ENCODE measurements around the gene SEZ6L2. TPM values are rescaled to one million over a fixed set of nuclear protein-coding genes. Genes with fewer than 3 reads are reported as not detected.
A peak's percentile ranks its signal among the peaks of the same experiment; 100 is the strongest.

SEZ6L2 gene
- total and polyA plus RNA-seq, 2 of the 8 experiments (the other 6 are each of a cell fraction or from before 2014, with no cell fraction given) = 43.5 to 47.7 TPM

GRCh38 chr16:29876217-29876593 is 23.1 kb downstream of the SEZ6L2 start:
- Histone ChIP-seq H3K27ac (ENCODE audit: low read depth, low read length) (no peak overlapping the region), H3K79me2 (ENCODE audit: control insufficient read depth in 1 of 2, insufficient read depth in 2 of 2, low read length in 2 of 2) (no peaks in the 10 kb centered on the region; a peak in 1 of 4 replicates), H3K23me2 (ENCODE audit: low read depth, low read length) (peaks cover 7% of the 10 kb centered on the region; the same call in 1 of the 2 replicates), H3K27me3 (replicated peaks in 1 of 4; ENCODE audit: control insufficient read depth in 3 of 4, extremely low read depth in 1 of 4, insufficient read depth in 3 of 4, low read length in 3 of 4) (no peaks in the 10 kb centered on the region), H3K4me2 (ENCODE audit: insufficient read depth in 1 of 2, low read depth in 2 of 2, low read length in 2 of 2) (peak overlapping the region; percentile 69 to 91), H3K4me3 (ENCODE audit: extremely low read depth in 1 of 4, insufficient read depth in 2 of 4, low read depth in 3 of 4, low read length in 4 of 4) (peak overlapping the region; percentile 41 to 64 (median 52)), H2BK15ac (ENCODE audit: low read length) (no peak overlapping the region), H2BK5ac (ENCODE audit: low read depth, low read length) (no peak overlapping the region), H2BK120ac (replicated peaks; ENCODE audit: low read depth, low read length) (no peak overlapping the region), H2AFZ (ENCODE audit: low read length) (no peak overlapping the region; the same call in 1 of the 2 replicates), H3K9me3 (ENCODE audit: insufficient read depth in 2 of 2, low read depth in 1 of 2, low read length in 1 of 2) (no peaks in the 10 kb centered on the region), H4K5ac (ENCODE audit: insufficient read length, low read depth, low read length) (no peak overlapping the region), H3K79me1 (ENCODE audit: low read depth, low read length) (no peaks in the 10 kb centered on the region), H3K4ac (replicated peaks; ENCODE audit: insufficient read length, low read depth, low read length) (no peak overlapping the region), H4K8ac (ENCODE audit: extremely low read depth, insufficient read depth, low read length) (no peak overlapping the region), H3K14ac (ENCODE audit: insufficient read length) (no peak overlapping the region), H3K56ac (replicated peaks; ENCODE audit: insufficient read length, low read depth, low read length) (no peak overlapping the region), H2BK20ac (ENCODE audit: low read length) (no peak overlapping the region), H3K23ac (ENCODE audit: insufficient read length) (no peak overlapping the region), H4K20me1 (replicated peaks in 1 of 2; ENCODE audit: control insufficient read depth in 1 of 2, insufficient read depth in 2 of 2, low read length in 2 of 2) (peaks cover 1 to 2% of the 10 kb centered on the region in 2 experiments), H4K91ac (replicated peaks; ENCODE audit: insufficient read length, low read length) (no peak overlapping the region), H2AK5ac (ENCODE audit: low read depth, low read length) (no peak overlapping the region), H3K4me1 (replicated peaks in 1 of 4; ENCODE audit: control insufficient read depth in 3 of 4, insufficient read depth in 4 of 4, low read length in 3 of 4) (peaks cover 0 to 11% (median 7%) of the 10 kb centered on the region in 4 experiments; a peak in 5 of 7 replicates), H3K18ac (ENCODE audit: extremely low read depth, low read length) (no peak overlapping the region), H3K9ac (replicated peaks in 1 of 4; ENCODE audit: extremely low read depth in 1 of 4, low read depth in 3 of 4, low read length in 3 of 4) (no peak overlapping the region), H2BK12ac (ENCODE audit: low read depth, low read length) (no peak overlapping the region), H3K36me3 (ENCODE audit: control insufficient read depth in 2 of 4, insufficient read depth in 4 of 4, low read length in 3 of 4) (peaks cover 0 to 5% (median 2%) of the 10 kb centered on the region in 4 experiments; a peak in 3 of 8 replicates)
- WGBS, 2 experiments (ENCODE audit: extremely low coverage in 1 of 2, insufficient coverage in 1 of 2, insufficient read length in 1 of 2, insufficient replicate concordance in 2 of 2, low coverage in 1 of 2, low lambda C conversion rate in 2 of 2, missing lambda C conversion rate in 1 of 2) = 15% methylated on average over 15 of the region's 18 CpGs; no CpG with 5 or more reads in 1 of the 2 experiments
- ChIA-PET CTCF (ENCODE audit: partially characterized antibody) (interaction anchor here (0.8 to 3.5 kb wide), 2 partner anchors 12 to 145 kb away, joined by 3 to 10 read pairs; partner anchors contain the start of gene CDIPT), POLR2A (ENCODE audit: partially characterized antibody) (interaction anchor here (0.7 to 2.2 kb wide), 4 partner anchors 13 to 161 kb away, joined by 4 to 15 read pairs (median 5); partner anchors contain the start of genes ASPHD1, CDIPT and SEZ6L2)
- DNase-seq (ENCODE audit: low read depth in 1 of 2, low spot score in 2 of 2) (peak in 1 of 2 experiments; percentile 49), FAIRE-seq (no peak)
- TF ChIP-seq CBX8 (IDR thresholded peaks at IDR 0.05; ENCODE audit: borderline replicate concordance, low read depth, low read length) (no peak), RXRA (IDR thresholded peaks at IDR 0.05; ENCODE audit: insufficient read depth, low read depth, low read length) (no peak), ATF2 (IDR thresholded peaks at IDR 0.05; ENCODE audit: low read length) (no peak)
